Right lobe of liver (tissue), 6 donors: Measurements from ENCODE around the gene CTSF. TPM values are rescaled to one million over a fixed set of nuclear protein-coding genes. Genes with fewer than 3 reads are reported as not detected.

Experiments
- ATAC-seq, 4 donors: fragments of 200-7000 bp; cut with Tn5 transposase; one replicate each; pipeline ENCODE4 v1.9.1; 2020; ENCODE audit warnings: mild to moderate bottlenecking in 4 of 4, moderate library complexity in 4 of 4
- DNase-seq, 3 donors: peaks; one replicate each; pipeline ENCODE4 v3.0.0-alpha.2; 2020
- H3K27ac ChIP-seq, 3 donors: fragments of 200-600 bp; one replicate each; pipeline ENCODE4 v1.8.0; 2022
- H3K27me3 ChIP-seq, 2 donors: fragments of 200-600 bp; one replicate each; pipeline ENCODE4 v1.8.0; 2022
- H3K36me3 ChIP-seq, 4 donors: fragments of 200-600 bp; sonication (generic) in 1 of 4; one replicate each; pipeline versions ENCODE4 v1.5.1 to v1.8.0; 2017 to 2022; ENCODE audit warnings: control low read depth in 1 of 4
- H3K4me1 ChIP-seq, 4 donors: fragments of 200-600 bp; sonication (generic) in 1 of 4; one replicate each; pipeline versions ENCODE4 v1.5.1 to v1.8.0; 2017 to 2022; ENCODE audit warnings: control low read depth in 1 of 4
- H3K4me3 ChIP-seq, 3 donors: fragments of 200-600 bp; one replicate each; pipeline ENCODE4 v1.8.0; 2022
- H3K9me3 ChIP-seq, 4 donors: fragments of 200-600 bp; sonication (generic) in 1 of 4; one replicate each; pipeline versions ENCODE4 v1.5.1 to v1.8.0; 2017 to 2022; ENCODE audit warnings: control low read depth in 1 of 4
- CTCF ChIP-seq, 4 donors: fragments of 200-600 bp in 3 of 4; fragments of 450-650 bp in 1 of 4; IDR thresholded peaks; one replicate each; pipeline versions ENCODE4 v1.5.1 to v1.8.0; 2016 to 2022; ENCODE audit warnings: antibody characterized with exemption in 4 of 4, mild to moderate bottlenecking in 2 of 4
- POLR2A ChIP-seq: fragments of 450-650 bp; IDR thresholded peaks from one replicate; pipeline ENCODE4 v1.6.1; 2017; ENCODE audit warnings: antibody characterized with exemption, mild to moderate bottlenecking
- WGBS: methylation state at CpG from one replicate; pipeline ENCODE4 v1.1.6; 2018; ENCODE audit warnings: low coverage, low lambda C conversion rate; ENCODE audit not compliant: insufficient coverage; ENCODE audit errors: missing lambda C conversion rate; 5-methylcytosine and 5-hydroxymethylcytosine counted together
- intact Hi-C, 2 donors: fragments of 100-400 bp; cut with DNase I; formaldehyde crosslinking; loops; one replicate each; pipeline versions ENCODE4 v1.11.2 to v1.14.1; 2022
- total RNA-seq, 6 experiments: library from RNA; depleted of rRNA in 2 of 6; stranded (reverse); fragments of >200 nt in 2 of 6; fragmentation: NEBNext Ultra II Directional in 3 of 6; extraction: Animal tissue kit (Norgen Biotek cat#: 25700) in 3 of 6; gene quantifications; one replicate each; pipeline versions ENCODE4 v1.1.0 to v1.2.4, GENCODE V29; 2016 to 2023
- donor health status: DM: no; HTN: yes; CAD: no.
- donor health status: DM: no; HTN: no; CAD: no.
- donor health status: DM: no; HTN: no; CAD: no.
- donor health status: DM: no; HTN: yes; CAD: no.
- donor health status: DM: no; HTN: yes; CAD: no.

CTSF gene
- total RNA-seq, 6 experiments from 2014 or later: 35.3 to 54.4 (median 44.7) TPM

- DNase-seq (no peak), ATAC-seq (no peak)
- 68% methylated on average over 3 of the region's 11 CpGs for WGBS
- no peaks in the 10 kb centered on the region for H3K9me3 ChIP-seq
- no peak overlapping the region for H3K27ac ChIP-seq
- no peaks in the 10 kb centered on the region for H3K36me3 ChIP-seq
- intact Hi-C loops: no loop called here
- no peaks in the 10 kb centered on the region for H3K27me3 ChIP-seq
- H3K4me3 ChIP-seq: no peak overlapping the region
- peaks cover 0 to 10% (median 0%) of the 10 kb centered on the region in 4 donors for H3K4me1 ChIP-seq
- no peak for TF ChIP-seq CTCF (IDR thresholded peaks at IDR 0.05)
- no peak for TF ChIP-seq POLR2A
Measured at GRCh38 chr11:66548041-66548440, 20.4 kb downstream of the CTSF start.

GRCh38 chr11:66547662-66548009 lies 20.8 kb downstream of the CTSF start:
- WGBS: no CpG with 5 or more reads among the region's 5 CpGs
- no peaks in the 10 kb centered on the region for H3K9me3 ChIP-seq
- H3K4me1 ChIP-seq: peaks cover 0 to 10% (median 0%) of the 10 kb centered on the region in 4 donors
- no peak overlapping the region for H3K4me3 ChIP-seq
- DNase-seq: no peak
- intact Hi-C loops: no loop called here
- no peaks in the 10 kb centered on the region for H3K27me3 ChIP-seq
- H3K36me3 ChIP-seq: no peaks in the 10 kb centered on the region
- H3K27ac ChIP-seq: no peak overlapping the region
- no peak for TF ChIP-seq POLR2A
- TF ChIP-seq CTCF (IDR thresholded peaks at IDR 0.05): no peak
- no peak for ATAC-seq

GRCh38 chr11:66546966-66547661 lies 21.3 kb downstream of the CTSF start:
- WGBS: 42% methylated on average over 4 of the region's 18 CpGs
- no peaks in the 10 kb centered on the region for H3K9me3 ChIP-seq
- intact Hi-C loops: no loop called here
- H3K4me3 ChIP-seq: no peak overlapping the region
- H3K27me3 ChIP-seq: no peaks in the 10 kb centered on the region
- H3K4me1 ChIP-seq: peaks cover 0 to 10% (median 0%) of the 10 kb centered on the region in 4 donors
- no peak for DNase-seq
- H3K27ac ChIP-seq: no peak overlapping the region
- TF ChIP-seq CTCF (IDR thresholded peaks at IDR 0.05): no peak
- TF ChIP-seq POLR2A: no peak
- ATAC-seq: no peak
- H3K36me3 ChIP-seq: no peaks in the 10 kb centered on the region

GRCh38 chr11:66546368-66546965 lies 21.9 kb downstream of the CTSF start, which contains the start of gene ACTN3:
Gene ACTN3 (plus strand): TSS chr11:66546903. CDS start chr11:66546938, 35 bp downstream.
- TF ChIP-seq CTCF (IDR thresholded peaks at IDR 0.05) (no peak), POLR2A (no peak)
- ATAC-seq (no peak), DNase-seq (no peak)
- H3K36me3 ChIP-seq: no peaks in the 10 kb centered on the region
- H3K27me3 ChIP-seq: no peaks in the 10 kb centered on the region
- peak within 1 kb of the TSS; percentile 87 to 93 (median 88) for H3K4me3 ChIP-seq
- intact Hi-C loops: no loop called here
- H3K27ac ChIP-seq: peak within 1 kb of the TSS in 2 of 3 donors; percentile 10 to 50
- WGBS: 0% methylated on average over 2 of the region's 37 CpGs
- peaks cover 0 to 10% (median 0%) of the 10 kb centered on the region in 4 donors for H3K4me1 ChIP-seq
- no peaks in the 10 kb centered on the region for H3K9me3 ChIP-seq
